Retina (tissue), 1 donor: Measurements from ENCODE around the gene HNRNPA1L2.
"Not testable (repeated sequence)": the region's sequence is repeated elsewhere in the genome, so short reads cannot be mapped to it uniquely, and the experiment has no call there.

Experiments used
- DNase-seq: peaks from one replicate; pipeline ENCODE4 v3.0.0-alpha.2; 2016

HNRNPA1L2 gene

GRCh38 chr13:52642131-52642530 lies at the start of gene HNRNPA1L2:
HNRNPA1L2 (plus strand) TSS chr13:52642431; CDS start chr13:52642493, 62 bp downstream.
- DNase-seq: no peak

DNA sequence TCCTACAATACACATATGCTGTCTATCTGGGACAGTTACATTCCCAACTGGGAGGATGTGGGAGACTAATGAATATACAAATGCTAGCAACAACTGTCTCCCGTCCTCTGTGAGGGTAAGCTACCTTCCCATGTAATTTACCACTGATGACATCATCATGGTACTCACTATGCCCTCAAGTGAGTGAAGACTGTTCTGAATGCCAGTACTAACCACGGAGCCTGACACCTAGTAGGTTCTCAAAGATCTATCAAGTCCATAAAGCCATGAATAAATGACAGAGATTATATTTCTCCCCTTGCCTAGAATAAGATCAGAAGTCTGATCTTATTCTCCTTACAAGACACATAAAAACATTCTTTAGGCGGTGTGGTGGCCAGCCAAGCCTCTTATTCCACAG lies 49.1 kb upstream of the HNRNPA1L2 start:
- DNase-seq: not testable (repeated sequence)

DNA sequence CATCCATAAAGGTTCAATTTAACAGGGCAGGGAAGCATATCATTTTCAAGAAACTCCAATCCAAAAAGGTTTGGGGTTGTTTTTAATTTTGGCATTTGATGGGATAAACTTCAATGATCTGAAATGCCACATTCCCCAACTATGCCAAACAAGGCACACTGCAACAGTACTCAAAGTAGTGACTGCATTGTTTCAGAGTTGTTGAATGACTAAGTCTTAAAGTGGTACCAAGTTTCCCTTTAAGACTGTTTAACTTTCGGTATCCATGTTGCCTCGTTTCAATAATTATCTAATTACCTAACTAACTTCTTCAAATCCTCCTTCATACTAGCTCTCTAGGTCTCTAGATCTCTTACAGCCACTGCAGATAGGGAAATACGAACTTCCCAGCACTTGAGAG lies 48.4 kb upstream of the HNRNPA1L2 start:
- not testable (repeated sequence) for DNase-seq

- DNase-seq: not testable (repeated sequence)
These were observed 47.9 kb upstream of the HNRNPA1L2 start for GRCh38 chr13:52594295-52594694.

GRCh38 chr13:52597676-52598075 lies 44.6 kb upstream of the HNRNPA1L2 start:
- no peak for DNase-seq

DNA sequence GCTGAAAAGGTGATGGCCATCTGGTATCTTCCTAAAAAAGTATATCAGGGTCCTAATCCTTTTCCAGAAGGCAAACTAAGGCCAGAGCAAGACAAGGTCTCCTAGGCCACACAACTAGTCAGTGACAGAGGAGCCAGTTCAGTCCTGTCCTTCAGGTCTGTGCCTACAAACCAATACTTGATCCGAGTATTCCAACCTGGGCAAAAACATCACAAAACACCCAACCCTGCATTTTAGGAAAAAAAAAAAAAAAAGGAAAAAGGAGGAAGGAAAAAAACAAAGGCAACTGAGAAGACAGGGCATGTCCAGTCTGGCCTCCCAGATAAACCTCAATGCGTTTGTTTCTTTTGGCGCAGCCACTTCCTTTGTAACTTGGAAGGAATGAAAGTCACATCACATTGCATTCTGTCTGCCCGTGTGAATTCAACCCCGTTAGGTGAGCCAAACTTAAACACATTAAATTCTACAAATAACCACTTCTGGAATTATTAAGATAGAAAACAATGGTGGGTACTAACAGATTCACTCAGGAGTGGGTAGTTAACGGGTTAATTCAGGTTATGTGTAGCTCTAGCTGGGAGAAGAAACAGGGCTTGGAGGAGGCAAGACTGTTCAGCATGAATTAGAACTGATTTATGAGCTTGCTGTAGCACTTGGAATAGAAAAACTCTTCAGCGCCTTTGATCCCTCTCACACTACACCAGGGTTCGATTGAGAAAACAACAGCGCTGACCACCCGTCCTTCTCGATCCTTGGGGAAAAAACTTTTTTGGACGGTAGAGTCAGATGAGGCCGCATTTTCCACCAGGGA lies 43.0 kb upstream of the HNRNPA1L2 start:
- no peak for DNase-seq

- DNase-seq: peak; percentile 91
These were observed 42.2 kb upstream of the HNRNPA1L2 start for GRCh38 chr13:52599848-52600603.

DNA sequence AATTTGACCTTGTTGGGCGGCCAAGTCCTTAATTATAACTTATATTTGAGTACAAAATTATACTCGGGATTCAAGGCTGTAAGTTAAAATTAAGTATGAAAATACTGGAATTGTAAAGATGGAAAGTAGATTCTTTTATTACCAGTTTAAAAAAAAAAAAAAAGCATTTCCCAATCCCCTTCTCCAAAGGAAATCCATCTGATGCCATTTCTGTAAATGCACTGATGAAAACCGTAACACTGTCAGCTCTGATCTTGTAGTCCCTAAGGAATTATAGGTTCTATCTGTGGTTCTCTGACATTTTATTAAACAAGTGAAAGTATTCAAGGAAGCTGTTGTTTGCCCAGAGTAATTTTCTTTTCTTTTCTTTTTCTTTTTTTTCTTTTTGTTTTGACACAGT lies 41.6 kb upstream of the HNRNPA1L2 start:
- DNase-seq: no peak

DNA sequence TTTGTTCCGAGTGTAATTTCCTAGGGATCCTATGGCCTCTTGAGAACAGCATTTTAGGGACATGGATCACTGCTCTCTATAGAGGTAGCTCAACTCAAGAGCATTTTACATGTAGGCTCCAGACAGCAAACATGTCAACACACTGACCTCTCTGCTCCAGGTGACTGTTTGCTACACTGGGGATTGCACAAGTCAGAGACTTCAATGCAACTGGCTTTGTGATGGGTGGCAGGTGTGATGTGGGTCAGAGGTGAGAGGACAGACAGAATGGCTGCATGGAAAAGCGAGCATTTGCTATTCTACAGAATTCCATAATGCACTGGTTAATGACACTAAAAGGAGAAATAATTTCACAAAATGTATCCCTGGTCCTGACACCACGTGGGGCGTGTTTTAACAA lies 38.9 kb upstream of the HNRNPA1L2 start:
- DNase-seq: not testable (repeated sequence)

- DNase-seq: not testable (repeated sequence)
These were observed 36.1 kb upstream of the HNRNPA1L2 start for GRCh38 chr13:52606126-52606525.

- DNase-seq: not testable (repeated sequence)
These were observed 35.4 kb upstream of the HNRNPA1L2 start for GRCh38 chr13:52606795-52607194.

- not testable (repeated sequence) for DNase-seq
These were observed 34.0 kb upstream of the HNRNPA1L2 start for GRCh38 chr13:52608184-52608583.

GRCh38 chr13:52609013-52609606 lies 33.1 kb upstream of the HNRNPA1L2 start:
- peak; percentile 47 for DNase-seq

DNA sequence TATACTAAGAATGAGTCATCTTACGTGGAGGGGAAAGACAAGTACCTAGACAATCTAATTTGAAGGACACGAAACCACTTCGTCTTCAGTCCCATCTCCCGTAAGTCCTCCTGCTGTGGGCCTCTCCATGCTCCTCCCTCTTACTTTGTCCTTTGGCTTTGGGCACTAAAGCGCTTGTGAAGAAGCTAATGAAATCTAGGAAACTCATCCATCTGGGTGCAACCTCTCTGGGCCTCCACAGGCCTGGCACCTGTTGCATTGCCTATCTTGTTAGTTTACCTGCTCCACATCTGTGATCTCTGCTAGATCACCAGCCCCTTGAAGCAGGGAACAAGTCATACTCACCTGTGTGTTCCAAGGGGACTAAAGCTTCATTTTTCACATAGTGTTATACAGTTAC lies 32.1 kb upstream of the HNRNPA1L2 start:
- DNase-seq: not testable (repeated sequence)

- no peak for DNase-seq
These were observed 27.0 kb upstream of the HNRNPA1L2 start for GRCh38 chr13:52615134-52615801.

DNA sequence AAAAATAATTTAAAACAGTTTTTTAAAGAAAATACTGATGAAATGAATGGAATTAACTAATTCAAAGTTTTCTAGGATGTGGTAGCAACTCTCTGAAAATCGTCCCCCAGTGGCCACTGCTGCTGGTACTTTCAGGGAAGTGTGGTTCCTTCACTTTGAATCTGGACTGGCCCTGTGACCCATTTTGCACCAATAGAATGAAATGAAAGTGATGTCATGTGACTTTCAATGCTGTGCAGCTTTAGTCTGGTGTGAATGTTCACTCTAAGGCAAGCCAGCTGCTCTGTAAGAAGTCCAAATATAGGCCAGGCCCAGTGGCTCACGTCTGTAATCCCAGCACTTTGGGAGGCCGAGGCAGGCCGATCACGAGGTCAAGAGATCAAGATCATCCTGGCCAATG lies 26.4 kb upstream of the HNRNPA1L2 start:
- no peak for DNase-seq

DNA sequence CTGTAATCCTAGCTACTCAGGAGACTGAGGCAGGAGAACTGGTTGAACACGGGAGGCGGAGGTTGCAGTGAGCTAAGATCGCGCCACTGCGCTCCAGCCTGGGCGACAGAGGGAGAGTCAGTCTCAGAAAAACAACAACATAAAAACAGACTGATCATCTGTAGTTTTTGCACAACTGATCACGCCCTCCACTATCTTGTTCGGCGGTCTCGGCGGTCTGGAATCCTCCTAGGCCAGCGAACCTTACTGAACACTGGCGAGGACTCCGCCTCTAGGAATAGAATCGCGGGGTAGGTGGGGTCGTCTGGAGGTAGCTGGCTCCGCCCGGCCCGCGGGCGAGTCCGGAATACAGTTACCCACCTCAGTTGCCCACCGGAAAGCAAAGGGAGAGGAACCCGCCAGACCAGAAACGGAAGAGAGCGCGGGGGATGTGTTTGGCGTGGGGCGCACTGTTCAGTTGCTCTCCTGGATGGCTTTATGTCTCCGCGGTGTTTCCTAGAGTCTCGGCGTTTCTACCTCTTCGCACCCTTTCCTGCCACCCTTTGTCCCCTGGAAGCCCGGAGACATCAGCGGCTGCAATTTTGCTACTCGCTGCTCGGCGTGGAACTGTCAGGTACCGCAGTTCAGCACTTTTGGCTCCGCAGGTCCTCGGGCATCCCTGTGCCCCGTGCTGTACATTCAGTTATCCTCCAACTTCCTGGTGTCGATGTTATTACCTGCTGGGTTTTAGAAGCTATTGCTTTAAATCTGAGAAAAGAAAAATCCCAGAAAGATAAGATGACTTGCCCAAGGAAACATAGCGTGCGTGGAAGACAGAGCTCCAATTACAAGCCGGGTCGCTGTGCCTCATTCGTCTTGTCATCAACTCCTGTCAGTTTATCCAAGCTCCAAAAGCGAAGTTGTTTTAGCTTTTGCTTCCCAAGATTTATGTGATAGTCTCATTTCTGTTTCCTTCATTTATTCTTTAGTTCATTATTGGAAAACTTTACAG lies 24.9 kb upstream of the HNRNPA1L2 start:
- DNase-seq: peak; percentile 92

DNA sequence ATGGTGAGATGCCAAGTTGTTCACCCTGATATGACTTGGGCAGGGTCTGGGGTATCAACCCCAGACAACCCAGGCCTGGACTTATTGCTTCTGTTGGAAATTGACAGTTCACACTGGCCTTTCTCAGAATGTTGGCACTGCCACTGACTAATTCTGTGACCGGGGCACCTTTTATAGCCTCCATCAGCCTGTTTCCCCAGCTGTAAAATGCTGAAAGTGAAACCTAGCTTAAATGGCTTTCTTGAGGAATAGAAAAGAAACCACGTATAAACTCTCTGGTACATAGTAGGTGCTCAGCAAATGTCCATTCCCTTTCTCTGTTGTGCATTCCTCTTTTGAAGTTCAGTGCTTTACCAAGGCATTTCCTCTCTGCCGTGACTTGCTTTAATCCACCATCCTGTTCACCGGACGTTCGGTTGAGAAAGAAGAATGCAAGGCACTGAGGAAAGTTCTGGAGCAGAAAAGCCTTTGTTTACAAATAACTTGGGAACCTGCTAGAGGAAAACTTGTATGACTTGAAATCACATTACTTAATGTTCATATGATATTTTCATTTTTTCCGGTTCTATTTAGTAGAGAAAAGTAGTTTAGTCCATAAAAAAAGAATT lies 11.0 kb upstream of the HNRNPA1L2 start:
- not testable (repeated sequence) for DNase-seq

DNA sequence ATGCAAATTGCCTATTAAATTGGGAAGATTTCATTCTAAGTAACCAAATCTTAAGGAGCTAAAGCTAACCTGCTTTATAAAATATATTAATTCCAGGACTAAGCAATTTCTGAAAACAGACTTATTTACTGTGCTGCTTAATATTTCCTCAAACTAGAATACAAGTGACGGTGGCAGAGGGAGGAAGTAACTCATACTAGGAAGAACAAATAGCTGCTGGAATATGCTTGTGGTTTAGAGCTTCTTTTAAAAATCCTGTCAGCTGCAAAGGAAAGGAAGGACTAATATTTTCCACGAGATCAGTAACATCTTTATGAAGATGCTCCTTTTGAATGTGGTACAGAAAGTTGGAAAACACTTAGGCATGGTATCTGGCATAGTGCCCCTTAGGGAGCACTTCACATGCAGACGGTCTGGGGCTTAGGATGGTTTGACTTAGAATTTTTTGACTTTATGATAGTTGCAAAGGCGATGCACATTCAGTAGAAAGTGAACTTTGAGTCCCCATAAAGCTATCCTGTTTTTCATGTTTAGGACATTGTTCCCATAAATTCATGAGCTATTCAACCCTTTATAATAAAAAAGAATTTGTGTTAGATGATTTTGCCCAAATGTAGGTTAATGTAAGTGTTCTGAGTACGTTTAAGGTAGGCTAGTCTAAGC lies 3.4 kb upstream of the HNRNPA1L2 start:
- DNase-seq: no peak

- DNase-seq: no peak
These were observed 1.9 kb downstream of the HNRNPA1L2 start for GRCh38 chr13:52644108-52644507.

- DNase-seq: no peak
These were observed 4.7 kb downstream of the HNRNPA1L2 start for GRCh38 chr13:52646967-52647366.
